NCI-H460 (cell line): Measurements from ENCODE around the gene WDR33. TPM values are rescaled to one million over a fixed set of nuclear protein-coding genes. Genes with fewer than 3 reads are reported as not detected.
"Not testable (repeated sequence)": the region's sequence is repeated elsewhere in the genome, so short reads cannot be mapped to it uniquely, and the experiment has no call there.

ENCODE experiments used
- DNase-seq: peaks from one replicate; pipeline ENCODE4 v3.0.0-alpha.2; 2016; ENCODE audit warnings: low read depth; ENCODE audit errors: extremely low read depth
- total RNA-seq: library from RNA; depleted of rRNA; stranded (reverse); fragments of >200 nt; shearing (Covaris generic); gene quantifications from 2 replicates; pipeline ENCODE4 v1.2.3, GENCODE V29; 2014

WDR33 gene
- total RNA-seq, 1 experiment from 2014 or later: 32.7 TPM

DNA sequence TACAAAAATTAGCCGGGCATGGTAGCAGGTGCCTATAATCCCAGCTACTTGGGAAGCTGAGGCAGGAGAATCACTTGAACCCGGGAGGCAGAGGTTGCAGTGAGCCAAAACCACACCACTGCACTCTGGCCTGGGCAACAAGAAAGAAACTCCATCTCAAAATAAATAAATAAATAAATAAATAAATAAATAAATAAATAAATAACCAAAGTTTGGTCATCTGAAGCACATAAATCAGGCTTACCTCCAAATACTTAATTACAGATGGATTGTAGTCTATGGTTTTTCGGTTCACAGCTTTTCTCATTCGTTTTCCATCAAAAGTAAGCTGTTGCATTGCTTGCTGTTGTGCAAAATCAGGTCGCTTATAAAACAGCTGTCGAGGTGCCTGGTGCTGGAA, 40.4 kb downstream of the WDR33 start:
- not testable (repeated sequence) for DNase-seq

DNA sequence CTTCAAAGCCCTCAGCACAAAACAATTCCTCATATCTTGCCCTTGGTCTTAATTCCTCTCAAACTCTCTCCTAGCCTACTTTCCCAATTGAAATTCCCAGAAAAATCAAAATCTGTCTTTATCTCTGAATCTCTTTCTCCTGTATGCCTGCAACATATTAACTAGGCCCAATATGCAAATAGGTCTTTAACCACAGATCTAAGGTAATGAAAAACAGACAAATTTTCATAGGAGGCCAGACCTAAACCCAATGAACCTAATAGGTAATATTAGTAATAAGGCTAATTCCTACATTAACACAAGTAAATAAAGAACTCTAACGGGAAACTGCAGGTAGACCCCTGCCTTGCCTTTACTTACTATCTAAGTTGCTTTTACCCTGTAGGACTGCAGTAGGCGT, 41.4 kb downstream of the WDR33 start:
- no peak for DNase-seq

DNA sequence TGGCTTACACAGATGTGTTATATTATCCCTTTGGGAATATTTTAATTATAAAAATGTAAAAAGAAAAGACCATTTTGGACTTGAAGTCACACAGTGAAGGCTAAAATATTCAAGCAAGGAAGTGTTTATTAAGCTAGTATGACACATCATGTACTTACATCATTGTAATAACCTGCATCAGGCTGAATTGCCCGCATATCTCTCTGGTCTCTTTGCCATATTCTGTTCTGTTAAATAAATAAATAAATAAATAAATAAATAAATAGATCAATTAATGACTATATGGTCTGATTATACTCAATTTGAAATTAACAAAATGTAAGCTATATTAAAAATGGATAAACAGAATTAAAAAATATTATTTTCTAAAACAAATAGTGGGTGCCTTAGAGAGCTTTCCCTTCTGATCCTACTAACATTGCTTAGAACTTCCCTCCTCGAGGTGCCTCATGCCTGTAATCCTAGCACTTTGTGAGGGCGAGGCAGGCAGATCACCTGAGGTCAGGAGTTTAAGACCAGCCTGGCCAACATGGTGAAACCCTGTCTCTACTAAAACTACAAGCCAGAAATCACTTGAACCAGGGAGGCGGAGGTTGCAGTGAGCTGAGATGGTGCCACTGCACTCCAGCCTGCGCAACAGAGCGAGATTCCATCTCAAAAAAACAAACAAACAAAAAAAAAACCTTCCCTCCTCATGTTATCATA, 42.0 kb downstream of the WDR33 start:
- DNase-seq: no peak

DNA sequence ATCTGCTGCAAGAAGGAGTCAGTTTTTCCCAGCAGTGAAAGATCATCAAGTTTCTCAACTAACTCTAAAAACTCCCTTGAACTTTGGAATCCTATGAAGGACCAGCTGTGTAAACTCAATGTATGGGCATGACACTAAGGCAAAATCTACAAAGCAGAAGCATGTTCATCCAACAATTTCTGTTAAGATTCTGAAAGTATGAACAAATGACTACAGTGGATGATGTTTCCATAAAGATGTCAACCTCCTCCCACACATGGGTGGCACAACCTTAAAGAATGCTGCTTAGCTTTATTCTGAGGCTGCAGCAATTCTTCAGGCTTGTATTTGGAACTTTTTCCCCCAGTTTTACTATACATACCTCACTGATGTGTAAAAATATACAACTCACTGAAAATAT, 47.2 kb downstream of the WDR33 start:
- DNase-seq: no peak

DNA sequence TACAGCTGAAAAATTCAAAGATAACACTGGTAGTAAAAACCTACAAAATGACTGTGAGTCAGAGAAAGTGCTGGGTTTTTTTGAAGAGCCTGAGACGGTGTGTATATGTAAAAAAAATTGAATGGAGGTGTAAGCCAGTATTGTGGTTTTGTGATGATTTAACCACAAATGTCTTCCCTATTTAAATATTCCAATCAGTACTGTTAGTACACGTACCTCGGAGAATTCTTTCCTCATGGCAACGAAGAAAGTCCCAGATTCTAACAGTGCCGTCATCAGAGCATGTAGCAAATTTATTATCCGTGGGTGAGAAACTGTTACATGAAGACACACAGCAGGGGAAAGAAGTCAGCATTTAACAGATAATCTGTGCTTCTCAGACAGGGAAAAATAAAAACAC, 48.1 kb downstream of the WDR33 start:
- no peak for DNase-seq

DNA sequence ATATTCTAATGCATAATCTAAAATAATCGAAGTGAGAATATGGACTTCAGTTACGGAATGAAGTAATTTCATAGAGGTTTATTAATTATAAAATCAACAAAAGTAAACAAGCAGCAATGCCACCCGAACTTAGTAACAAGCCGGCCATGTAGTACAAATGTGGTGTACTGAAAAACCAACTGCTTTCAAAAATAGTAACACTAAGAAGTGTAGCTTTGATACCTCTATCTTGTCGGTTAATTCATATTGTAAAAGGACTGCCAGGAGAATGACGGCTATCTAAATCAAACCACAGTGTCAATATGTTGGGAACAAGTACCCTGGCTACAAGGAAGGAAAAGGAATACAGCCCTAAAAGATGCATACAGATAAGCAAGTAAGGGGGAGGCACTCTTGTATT, 48.5 kb downstream of the WDR33 start:
- no peak for DNase-seq

DNA sequence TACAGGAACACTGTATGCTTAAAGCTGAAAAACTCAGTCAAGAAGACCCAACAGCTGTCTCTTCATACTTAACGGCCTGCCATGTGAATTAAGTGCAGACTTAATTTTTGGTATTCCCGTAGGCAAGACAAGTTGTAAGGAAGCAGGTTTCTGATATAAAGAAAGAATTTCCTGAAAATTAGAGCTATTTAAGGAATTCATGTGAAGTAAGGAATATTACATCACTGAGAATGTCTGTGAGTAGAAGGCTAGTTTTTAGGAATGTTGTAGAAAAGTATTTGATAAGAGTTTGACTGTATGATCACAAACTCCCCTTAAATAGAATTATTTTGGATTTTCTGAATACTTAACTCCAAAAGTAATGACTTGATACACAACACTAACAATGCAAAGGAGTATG, 51.0 kb downstream of the WDR33 start:
- DNase-seq: no peak

DNA sequence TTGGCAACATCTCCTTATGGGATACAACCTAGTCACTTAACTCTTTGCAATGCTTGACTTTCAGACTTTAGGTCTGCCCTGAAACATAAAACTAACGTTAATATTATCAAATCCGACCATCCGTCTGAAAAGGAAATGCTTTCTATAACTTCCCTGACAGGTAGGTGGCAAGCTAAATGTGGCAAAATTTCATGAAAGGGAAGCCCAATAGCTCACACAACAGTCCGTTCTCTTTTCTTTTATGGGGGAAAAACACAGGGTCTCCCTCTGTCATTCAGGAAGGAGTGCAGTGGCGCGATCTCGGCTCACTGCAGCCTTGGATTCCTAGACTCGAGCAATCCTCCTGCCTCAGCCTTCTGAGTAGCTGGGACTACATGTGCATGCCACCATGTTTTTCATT, 56.8 kb downstream of the WDR33 start:
- no peak for DNase-seq

DNA sequence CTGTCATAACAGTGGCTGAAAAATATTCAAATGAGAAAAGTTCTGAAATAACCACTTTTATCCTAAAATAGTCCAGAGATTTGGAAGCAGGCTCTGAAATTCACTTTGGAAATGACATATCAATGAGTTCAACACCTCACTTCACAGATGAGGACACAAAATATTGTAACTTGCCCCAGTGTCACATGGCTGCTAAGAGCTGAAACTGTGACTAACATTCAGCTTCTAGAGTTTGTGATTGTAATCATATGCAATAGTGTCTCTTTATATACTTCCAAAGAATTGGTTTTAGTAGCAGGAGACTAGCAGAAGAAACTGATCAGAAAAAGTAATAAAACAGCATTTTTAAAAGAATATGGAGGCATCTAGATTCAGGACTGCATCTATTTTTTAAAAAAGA, 57.6 kb downstream of the WDR33 start:
- DNase-seq: no peak

DNA sequence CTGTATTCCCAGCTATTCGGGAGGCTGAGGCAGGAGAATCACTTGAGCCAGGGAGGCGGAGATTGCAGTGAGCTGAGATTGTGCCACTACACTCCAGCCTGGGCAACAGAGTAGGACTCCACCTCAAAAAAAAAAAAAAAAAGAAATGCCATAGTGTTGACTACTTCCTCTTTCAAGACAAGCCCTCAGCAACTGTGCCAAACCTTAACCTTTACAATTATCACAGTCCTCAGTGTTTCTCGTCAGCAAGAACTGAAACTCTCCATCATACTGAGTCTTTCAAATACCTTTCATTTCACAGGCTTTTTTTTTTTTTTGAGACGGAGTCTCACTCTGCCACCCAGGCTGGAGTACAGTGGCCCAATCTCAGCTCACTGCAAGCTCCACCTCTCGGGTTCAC, 61.4 kb downstream of the WDR33 start:
- not testable (repeated sequence) for DNase-seq

DNA sequence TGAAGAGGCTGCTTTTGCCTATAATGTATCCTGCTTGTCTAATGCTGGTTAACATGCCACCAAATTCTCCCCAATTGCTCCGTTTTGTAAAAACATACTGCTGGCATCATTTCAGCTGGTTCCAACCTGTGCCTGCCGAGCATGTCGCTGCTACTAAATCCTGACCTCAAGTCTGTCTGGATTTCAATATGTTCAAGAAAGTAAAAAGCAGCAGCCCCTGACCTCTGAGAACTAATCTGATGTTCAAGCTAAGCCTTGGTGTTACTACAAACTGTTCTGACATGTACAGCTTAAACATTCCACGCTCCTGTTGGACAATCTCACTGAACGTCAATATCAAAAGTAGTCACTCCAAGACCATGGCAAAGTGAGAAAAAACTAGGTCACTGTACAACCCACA, 63.4 kb downstream of the WDR33 start:
- no peak for DNase-seq

DNA sequence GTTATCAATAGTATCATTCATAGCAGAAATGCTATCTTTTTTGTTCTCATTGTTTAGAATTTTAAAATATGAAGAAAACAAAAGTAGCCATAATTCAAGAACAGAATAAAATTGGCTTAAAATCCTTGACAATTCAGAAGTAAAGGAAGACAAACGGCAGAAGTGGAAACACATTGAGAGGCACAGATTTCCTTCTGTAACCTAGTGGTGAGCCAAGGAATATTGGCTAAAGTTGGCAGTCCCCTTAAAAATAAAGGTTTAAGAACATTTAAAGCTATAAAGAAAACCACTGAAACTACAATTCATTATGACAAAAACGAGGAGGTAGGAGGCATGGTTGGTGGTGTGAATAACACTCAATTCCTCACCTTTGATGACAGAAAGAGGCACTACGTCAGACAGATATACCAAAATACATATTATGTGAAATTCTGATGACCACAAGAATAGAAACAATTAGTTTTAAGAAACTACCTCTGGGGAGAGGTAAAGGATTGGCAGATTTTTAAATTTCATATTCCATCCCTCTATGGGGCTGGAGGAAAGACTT, 67.4 kb downstream of the WDR33 start:
- no peak for DNase-seq

DNA sequence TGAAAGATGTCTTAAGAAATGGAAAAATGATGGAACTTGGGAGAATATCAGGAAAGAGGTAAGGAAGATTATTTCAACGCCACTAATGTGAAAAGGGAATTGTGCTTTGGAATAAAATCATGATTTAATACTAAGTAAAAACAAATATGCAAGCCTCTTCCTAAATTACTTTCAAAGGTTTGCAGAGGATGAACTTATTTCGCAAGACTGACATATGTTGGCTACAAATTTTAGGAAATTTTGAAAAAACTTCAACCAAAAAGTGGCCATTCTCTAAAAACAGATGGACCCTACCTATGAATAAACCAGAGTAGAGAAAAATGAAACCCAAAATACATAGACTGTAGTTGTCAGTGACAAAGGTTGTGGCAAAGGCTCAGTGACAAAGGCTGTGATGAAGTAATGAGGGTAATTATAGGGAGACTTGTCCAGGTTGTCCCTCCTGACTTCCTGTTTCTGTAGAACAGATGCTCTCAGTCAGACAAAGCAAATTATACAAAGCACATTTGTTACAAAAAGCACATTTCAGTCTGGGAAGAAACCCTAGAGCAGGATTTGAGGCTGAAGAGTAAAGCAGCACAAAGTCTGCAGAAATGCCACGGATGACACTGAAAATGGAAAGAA, 70.2 kb downstream of the WDR33 start:
- no peak for DNase-seq

DNA sequence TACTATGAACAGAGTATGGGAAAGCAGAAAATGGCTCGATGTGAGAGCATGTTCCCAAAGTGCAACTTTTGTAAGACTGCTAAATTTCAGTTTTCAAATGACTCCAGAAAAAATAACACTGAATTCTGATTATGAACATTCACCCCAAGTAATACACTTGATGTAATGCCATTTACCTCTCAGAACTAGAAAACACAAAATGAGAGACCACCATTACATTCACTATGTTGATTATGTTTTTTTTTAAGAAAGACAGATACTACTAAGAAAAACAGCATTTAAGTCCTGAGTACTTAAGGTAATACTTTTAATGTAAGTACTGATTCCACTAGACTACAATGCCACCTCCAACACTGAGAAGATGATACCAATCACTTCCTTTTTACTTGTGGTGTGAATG, 71.2 kb downstream of the WDR33 start:
- DNase-seq: no peak

DNA sequence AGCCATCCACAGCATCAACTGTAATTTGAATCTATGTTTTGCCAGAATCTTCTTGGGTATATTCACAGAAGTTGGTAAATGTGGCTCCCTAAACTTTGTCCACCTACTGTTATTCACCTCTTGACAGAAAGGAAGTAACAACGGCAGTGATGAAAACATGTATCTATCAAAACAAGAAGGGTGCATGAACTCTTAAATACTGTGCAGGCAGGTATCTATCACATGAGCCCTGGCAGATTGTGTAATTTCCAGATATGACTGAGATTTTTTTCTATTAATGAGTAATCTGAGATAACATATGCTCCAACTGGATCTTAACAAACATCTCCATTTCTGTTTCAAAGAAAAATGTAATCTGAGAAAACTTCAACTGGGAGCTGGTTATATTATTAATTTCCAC, 73.1 kb downstream of the WDR33 start:
- no peak for DNase-seq

DNA sequence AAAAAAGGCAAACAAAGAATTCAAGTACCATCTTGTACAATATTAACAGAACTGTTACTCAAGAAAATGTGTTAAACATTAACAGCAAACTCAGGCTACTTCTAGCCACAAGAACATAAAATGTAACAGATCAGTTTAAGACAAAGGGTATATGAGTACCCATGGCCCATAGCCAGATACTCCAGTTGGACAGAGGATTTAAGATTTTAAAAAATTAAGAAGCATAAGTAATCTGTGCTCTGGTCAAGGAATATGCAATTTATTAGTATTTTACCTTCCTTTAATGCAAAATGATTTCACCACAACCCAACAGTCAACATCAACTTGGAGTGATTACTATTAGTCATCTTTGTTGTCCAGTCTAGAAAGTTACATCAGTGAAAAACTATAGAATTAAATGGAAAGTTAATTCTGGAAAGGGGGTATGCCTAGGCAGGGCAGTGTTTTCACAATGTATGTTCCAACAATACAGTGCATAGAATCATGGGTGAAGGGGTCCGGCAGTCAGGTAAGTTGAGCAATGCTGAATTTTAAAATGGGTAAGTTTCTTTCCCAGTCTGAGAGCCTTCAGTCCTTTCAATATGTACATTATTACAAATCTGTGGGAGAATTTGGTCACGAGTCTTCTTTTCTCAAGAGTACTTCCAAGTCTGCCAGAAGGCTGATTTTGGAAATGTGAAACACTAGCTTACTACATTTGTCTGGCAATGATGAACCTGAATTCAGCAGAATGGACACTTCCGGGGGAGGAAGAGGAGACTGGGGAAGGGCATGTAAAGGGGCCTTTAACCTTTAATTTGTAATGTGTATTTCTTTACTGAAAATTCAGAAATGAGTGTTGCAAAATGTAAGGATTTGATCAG, 75.2 kb downstream of the WDR33 start:
- DNase-seq: no peak

DNA sequence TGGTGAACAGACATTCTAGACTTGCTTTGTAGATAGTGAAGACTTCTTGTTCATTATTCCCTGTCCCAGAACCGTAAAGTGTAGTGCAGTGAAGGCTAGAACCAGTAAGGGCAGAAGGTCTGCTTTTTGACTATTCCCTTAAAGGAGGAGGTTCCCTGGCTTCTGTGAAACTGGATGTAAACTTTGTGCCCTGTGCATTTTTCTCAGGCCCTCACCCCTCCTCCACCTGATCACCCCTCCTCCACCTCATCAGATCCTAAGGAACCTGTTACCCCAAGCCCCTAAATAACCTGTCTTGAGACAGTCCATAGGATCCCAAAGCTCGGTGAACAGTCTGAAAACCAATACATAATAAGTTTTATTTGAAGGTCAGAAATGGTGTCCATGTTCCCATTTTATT, 75.9 kb downstream of the WDR33 start:
- no peak for DNase-seq

DNA sequence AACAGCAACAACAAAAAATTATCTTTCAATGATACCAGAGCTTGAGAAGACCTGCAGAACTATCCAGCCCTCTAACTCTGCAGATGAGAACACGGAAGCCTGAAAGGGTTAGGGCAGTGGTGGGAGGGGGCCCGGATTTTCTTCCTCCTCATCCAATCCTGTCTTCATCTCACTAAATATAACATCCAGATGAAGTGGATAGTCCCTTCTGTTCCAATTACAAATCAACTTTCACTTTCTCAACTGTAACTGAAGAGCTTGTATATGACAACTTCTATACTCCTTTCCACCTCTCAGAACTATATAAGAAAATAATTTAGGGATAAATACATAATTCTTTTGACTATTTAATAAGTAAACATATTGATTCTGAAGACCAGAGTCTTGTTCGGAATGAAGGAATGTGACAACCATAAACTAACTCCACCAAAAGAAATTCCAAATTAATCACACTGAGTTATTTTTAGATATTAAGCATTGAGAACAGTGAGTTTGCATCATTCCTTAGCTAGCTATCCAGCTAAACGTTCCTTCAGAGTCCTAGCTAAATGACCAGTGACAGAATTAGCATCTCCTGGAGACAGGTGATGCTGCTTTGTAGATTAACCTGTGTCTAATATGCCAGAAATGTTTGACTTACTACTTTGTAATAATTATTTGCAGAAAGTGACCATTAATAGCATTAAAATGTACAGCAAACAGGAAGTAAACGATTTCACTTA, 77.0 kb downstream of the WDR33 start:
- no peak for DNase-seq

DNA sequence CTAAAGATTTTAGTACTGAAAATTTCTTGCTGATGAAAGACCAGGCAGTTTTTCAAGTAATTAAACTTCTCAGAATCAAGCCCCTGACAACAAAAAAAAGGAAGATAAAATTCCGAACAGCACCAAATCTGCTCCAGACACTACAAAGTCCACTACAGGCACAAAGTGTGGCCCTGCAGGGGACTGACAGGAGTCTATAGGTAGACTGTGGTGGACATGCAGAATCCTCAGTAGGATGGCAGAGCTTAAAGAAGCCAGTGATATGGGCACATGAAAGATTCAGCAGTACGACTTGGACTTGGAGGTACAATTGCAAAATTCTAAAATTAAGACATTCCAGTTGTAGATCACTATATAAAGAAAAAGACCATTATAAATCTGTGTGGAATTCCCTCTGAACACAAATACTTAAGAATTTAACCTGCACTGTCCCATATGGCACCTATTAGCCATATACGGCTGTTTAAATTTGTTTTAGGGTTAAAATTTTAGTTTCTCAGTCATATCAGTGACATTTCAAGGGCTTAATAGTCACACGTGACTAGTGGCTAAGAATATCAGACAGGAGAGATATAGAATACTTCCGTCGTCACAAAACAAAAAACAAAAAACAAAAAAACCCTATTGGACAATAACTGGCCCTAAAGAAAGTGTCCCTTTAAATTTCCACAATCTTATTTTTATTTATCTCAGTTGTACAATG, 77.7 kb downstream of the WDR33 start:
- DNase-seq: no peak

DNA sequence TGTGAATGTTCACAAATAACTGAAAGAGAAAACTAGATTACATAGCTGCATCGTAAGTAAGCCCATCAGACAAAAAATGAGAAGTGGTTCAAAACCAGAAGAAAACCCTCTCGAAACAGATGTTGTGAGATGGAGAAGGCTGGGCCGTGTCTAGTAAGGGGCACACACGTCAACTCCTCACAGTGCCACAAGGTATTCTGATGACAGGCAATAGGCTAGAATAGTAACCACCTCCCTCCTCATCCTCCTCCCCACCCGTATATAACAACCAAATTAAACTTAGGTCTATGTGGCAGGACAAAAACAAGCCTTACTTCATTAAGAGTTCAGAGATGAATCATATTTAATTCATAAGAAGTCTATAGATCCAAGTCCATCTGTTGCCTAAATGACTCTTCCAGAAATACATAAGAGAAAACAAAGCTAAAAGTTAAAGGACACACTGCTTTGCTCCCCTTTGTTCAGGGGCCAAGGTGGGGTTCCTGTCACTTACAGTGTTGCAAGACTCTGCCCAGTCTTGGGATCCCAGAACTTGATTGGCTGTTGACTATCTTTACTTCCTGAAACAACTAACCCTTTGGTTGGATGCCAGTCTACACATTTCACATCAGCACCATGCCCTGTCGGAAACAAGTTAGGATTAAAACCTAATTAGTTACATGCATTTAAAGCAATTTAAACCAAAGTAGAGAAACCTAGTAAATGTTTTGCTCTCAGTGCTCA, 84.7 kb downstream of the WDR33 start:
- no peak for DNase-seq
